Esophagus muscularis mucosa (tissue), 4 donors: ENCODE data around the gene FAT3. TPM values are rescaled to one million over a fixed set of nuclear protein-coding genes. Genes with fewer than 3 reads are reported as not detected.

Experiments
- DNase-seq: peaks from one replicate; pipeline ENCODE4 v3.0.0-alpha.2; 2017; ENCODE audit errors: extremely low spot score
- H3K27ac ChIP-seq, 4 donors: fragments of 200-600 bp; sonication (generic); replicated peaks in 1 of 4; 1 replicate in 3 of 4; 2 replicates in 1 of 4; pipeline ENCODE4 v1.5.1; 2016 to 2019; ENCODE audit warnings: mild to moderate bottlenecking in 1 of 4
- H3K27me3 ChIP-seq, 4 donors: fragments of 200-600 bp; sonication (generic); one replicate each; pipeline versions ENCODE4 v1.5.1 to v1.6.0; 2016 to 2019
- H3K36me3 ChIP-seq, 4 donors: fragments of 200-600 bp; sonication (generic); one replicate each; pipeline ENCODE4 v1.5.1; 2016 to 2019
- H3K4me1 ChIP-seq, 4 donors: fragments of 200-600 bp; sonication (generic); one replicate each; pipeline ENCODE4 v1.5.1; 2016 to 2019
- H3K4me3 ChIP-seq, 4 donors: fragments of 200-600 bp; sonication (generic); 1 replicate in 2 of 4; 2 replicates in 2 of 4; pipeline ENCODE4 v1.5.1; 2016 to 2019; ENCODE audit warnings: mild to moderate bottlenecking in 4 of 4, moderate library complexity in 1 of 4
- H3K9me3 ChIP-seq, 4 donors: fragments of 200-600 bp; sonication (generic); 1 replicate in 3 of 4; 2 replicates in 1 of 4; pipeline ENCODE4 v1.5.1; 2016 to 2019
- EP300 ChIP-seq: sonication (generic); formaldehyde crosslinking; IDR thresholded peaks from one replicate; pipeline ENCODE4 v1.6.1; 2017; ENCODE audit warnings: antibody characterized with exemption
- POLR2A ChIP-seq: fragments of 450-650 bp; IDR thresholded peaks from one replicate; pipeline ENCODE4 v1.6.1; 2017; ENCODE audit warnings: antibody characterized with exemption, moderate library complexity, mild to moderate bottlenecking, low read depth
- POLR2AphosphoS5 ChIP-seq, 2 donors: sonication (generic); formaldehyde crosslinking; IDR thresholded peaks; one replicate each; pipeline ENCODE4 v1.6.1; 2017; ENCODE audit warnings: antibody characterized with exemption in 2 of 2
- WGBS: methylation state at CpG from one replicate; pipeline ENCODE4 v1.1.5; 2018; 5-methylcytosine and 5-hydroxymethylcytosine counted together
- intact Hi-C: fragments of 100-400 bp; cut with DNase I; formaldehyde crosslinking; loops from one replicate; pipeline ENCODE4 v1.15.1; 2023
- total RNA-seq, 4 donors: library from RNA; depleted of rRNA; stranded (reverse); fragments of >200 nt; gene quantifications; one replicate each; pipeline versions ENCODE4 v1.1.0 to v1.2.1, GENCODE V29; 2016
- TF ChIP-seq, protein P1 (sequence below), 3 experiments: fragments of 200-600 bp in 2 of 3; fragments of 450-650 bp in 1 of 3; sonication (generic) in 2 of 3; IDR thresholded peaks; one replicate each; pipeline ENCODE4 v1.5.1; 2017 to 2019; ENCODE audit warnings: antibody characterized with exemption in 3 of 3, mild to moderate bottlenecking in 2 of 3, moderate library complexity in 1 of 3

The FAT3 gene
- 10 to 100 TPM in 3 of 4 donors, 1 to 10 TPM in 1; 6.5 to 18.8 (median 15.4) TPM for total RNA-seq

GRCh38 chr11:92224407-92225124 lies at the start of gene FAT3:
FAT3 (plus strand) TSS chr11:92224818; CDS start chr11:92352113, 127,295 bp downstream.
- Histone ChIP-seq H3K27me3 (peaks cover 0 to 84% (median 3%) of the 10 kb centered on the region in 4 donors), H3K9me3 (no peaks in the 10 kb centered on the region), H3K4me1 (peaks cover 16 to 42% (median 37%) of the 10 kb centered on the region in 4 donors), H3K27ac (peak within 1 kb of the TSS; percentile 64 to 83 (median 76)), H3K36me3 (no peaks in the 10 kb centered on the region), H3K4me3 (peak within 1 kb of the TSS; percentile 56 to 70 (median 60))
- TF ChIP-seq POLR2A = no peak
- TF ChIP-seq, protein P1, sequence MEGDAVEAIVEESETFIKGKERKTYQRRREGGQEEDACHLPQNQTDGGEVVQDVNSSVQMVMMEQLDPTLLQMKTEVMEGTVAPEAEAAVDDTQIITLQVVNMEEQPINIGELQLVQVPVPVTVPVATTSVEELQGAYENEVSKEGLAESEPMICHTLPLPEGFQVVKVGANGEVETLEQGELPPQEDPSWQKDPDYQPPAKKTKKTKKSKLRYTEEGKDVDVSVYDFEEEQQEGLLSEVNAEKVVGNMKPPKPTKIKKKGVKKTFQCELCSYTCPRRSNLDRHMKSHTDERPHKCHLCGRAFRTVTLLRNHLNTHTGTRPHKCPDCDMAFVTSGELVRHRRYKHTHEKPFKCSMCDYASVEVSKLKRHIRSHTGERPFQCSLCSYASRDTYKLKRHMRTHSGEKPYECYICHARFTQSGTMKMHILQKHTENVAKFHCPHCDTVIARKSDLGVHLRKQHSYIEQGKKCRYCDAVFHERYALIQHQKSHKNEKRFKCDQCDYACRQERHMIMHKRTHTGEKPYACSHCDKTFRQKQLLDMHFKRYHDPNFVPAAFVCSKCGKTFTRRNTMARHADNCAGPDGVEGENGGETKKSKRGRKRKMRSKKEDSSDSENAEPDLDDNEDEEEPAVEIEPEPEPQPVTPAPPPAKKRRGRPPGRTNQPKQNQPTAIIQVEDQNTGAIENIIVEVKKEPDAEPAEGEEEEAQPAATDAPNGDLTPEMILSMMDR (IDR thresholded peaks at IDR 0.05) = no peak
- no peak for TF ChIP-seq EP300
- peak in 1 of 2 donors; percentile 49 for TF ChIP-seq POLR2AphosphoS5 (IDR thresholded peaks at IDR 0.05)
- intact Hi-C loops = no loop called here
- WGBS = under 1% methylated on average over 37 of the region's 82 CpGs
- no peak for DNase-seq

DNA sequence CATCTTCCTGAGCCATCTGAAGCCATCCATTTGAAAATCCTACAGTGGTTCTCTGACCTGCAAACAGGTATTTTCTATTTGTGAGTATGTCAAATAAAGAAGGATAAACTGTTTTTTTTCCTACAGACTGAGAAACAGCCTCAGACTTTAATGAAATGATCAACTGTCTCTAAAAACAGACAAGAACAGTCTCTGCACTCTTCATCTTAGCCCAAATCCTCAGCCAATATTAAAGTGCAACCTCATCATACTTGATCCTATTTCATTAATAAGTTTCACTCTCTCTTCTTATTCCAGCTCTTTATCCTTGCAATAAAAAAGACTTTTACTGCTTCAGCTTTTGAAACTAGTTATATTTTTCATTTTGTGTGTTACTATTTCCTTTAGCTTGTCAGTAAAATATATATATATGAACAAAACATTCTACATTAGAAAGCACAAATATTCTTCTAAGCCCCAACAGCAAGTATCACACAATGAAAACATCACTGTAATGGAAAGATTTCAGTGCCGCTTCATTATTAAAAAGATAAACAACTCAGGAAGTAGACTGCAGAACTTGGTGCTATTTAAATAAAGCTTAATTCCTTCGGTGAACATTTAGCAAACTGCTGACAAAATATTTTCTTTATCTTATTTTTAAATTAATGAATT lies 45.5 kb upstream of the FAT3 start:
- Histone ChIP-seq H3K36me3 (no peaks in the 10 kb centered on the region), H3K27ac (no peak overlapping the region), H3K27me3 (no peaks in the 10 kb centered on the region), H3K9me3 (no peaks in the 10 kb centered on the region), H3K4me3 (no peak overlapping the region), H3K4me1 (peaks cover 0 to 10% (median 4%) of the 10 kb centered on the region in 4 donors)
- intact Hi-C loops = no loop called here
- 31% methylated on average over 2 of the region's 2 CpGs for WGBS
- TF ChIP-seq POLR2AphosphoS5 (IDR thresholded peaks at IDR 0.05) = no peak
- TF ChIP-seq, protein P1 (IDR thresholded peaks at IDR 0.05) = no peak
- TF ChIP-seq POLR2A = no peak
- no peak for TF ChIP-seq EP300
- DNase-seq = no peak

GRCh38 chr11:92180226-92180625 lies 44.4 kb upstream of the FAT3 start:
- DNase-seq = no peak
- Histone ChIP-seq H3K9me3 (no peaks in the 10 kb centered on the region), H3K27me3 (no peaks in the 10 kb centered on the region), H3K4me3 (no peak overlapping the region), H3K27ac (no peak overlapping the region), H3K4me1 (peaks cover 0 to 10% (median 4%) of the 10 kb centered on the region in 4 donors), H3K36me3 (no peaks in the 10 kb centered on the region)
- TF ChIP-seq POLR2A = no peak
- TF ChIP-seq, protein P1 (IDR thresholded peaks at IDR 0.05) = no peak
- no peak for TF ChIP-seq POLR2AphosphoS5 (IDR thresholded peaks at IDR 0.05)
- TF ChIP-seq EP300 = no peak
- intact Hi-C loops = no loop called here

DNA sequence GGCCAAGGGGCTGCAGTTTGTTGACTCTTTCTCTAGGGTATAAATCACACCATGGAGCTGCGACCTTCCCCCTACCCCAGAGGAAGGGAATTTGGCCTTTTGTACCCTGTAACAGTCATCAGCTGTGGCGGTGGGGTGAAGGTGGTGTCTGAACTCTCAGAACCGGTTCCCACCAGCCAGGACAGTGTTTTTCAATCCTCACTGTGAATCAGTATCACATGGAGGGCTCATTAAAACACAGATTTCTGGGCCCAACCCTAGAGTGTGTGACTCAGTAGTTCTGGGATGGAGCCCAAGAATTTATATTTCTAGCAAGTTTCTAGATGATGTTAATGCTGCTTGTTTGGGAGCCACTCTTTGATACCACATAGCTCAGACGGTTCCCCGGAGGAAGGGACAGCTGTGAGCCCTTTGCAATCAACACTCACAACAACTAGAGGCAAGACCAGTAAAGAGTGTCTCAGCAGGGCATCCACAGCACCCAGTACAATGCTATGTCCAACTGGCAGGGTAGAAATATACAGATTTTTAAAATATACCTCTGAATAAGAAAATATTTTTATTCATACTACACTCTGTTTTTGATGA lies 43.9 kb upstream of the FAT3 start:
- no peaks in the 10 kb centered on the region for H3K36me3 ChIP-seq
- no peak for TF ChIP-seq POLR2A
- no peak for TF ChIP-seq EP300
- no peak for TF ChIP-seq POLR2AphosphoS5 (IDR thresholded peaks at IDR 0.05)
- TF ChIP-seq, protein P1 (IDR thresholded peaks at IDR 0.05) = no peak
- H3K27me3 ChIP-seq = no peaks in the 10 kb centered on the region
- intact Hi-C loops = no loop called here
- no peak for DNase-seq
- WGBS = 67% methylated on average over 4 of the region's 5 CpGs
- no peak overlapping the region for H3K4me3 ChIP-seq
- H3K4me1 ChIP-seq = peaks cover 0 to 10% (median 4%) of the 10 kb centered on the region in 4 donors
- H3K9me3 ChIP-seq = no peaks in the 10 kb centered on the region
- H3K27ac ChIP-seq = no peak overlapping the region
